ENCODE measurements around the gene EIF4A3.
"Not testable (repeated sequence)": the region's sequence is repeated elsewhere in the genome, so short reads cannot be mapped to it uniquely, and the experiment has no call there.

The EIF4A3 gene

DNA sequence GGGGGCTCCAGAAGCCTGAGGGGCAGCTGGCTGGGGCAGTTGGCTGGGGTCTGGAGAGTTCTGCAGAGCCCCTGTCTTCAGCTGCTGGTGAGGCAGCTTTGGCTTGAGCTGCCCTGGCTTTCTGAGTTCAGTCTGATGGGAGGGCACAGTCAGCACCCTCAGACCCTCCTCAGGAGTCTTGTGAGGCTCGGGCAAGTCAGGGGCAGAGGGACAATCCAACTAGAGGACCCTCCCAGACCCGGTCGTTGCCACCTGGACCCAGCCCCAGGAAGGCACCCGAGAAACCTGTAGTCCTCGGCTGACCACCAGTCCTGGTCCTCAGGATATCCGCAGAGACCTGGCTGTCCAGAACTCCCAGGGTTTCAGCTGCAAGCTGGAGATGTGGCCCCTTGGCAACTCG, 24.8 kb upstream of the EIF4A3 start:
- no peak for DNase-seq

DNA sequence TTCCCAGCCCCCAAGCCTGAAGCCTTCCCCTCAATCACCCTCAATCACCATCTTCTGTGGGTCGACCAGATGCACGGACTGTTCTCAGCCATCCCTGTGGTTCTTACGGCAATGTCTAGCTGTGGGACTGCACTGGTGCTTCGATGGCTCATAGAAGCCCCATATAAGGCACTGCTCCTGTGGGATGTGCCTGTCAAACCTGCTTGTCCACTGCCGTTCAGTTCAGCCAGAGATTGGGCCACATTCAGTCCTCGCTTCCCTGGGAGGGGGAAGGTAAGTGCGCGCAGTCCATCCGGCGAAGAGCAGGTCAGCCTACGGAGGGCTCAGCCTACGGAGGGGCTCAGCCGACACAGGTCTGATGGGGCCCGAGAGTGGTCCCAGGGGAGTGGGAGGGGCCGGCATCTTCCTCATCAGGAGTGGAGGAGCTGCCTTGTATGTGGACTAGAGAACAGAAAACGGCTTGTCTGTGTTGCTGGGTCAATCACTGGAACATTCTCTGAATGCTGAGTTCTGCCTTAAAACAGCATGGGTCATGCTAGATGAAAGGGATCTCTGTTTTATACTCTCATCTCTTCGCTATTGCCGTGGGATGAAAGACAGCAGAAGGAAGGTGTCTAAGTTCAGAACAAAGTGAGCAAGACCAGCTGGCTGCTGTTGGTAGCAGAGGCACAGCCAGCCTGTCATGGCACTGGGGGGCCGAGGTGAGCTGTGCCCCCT, 23.0 kb upstream of the EIF4A3 start, which contains the start of gene CARD14:
TSS of gene CARD14 (plus strand) at position 247 of the 717 bp plus-strand sequence. CDS start 11,409 bp downstream, outside the sequence.
- no peak for DNase-seq

- no peak for DNase-seq
These were observed 22.2 kb upstream of the EIF4A3 start for GRCh38 chr17:80169107-80169506.

- DNase-seq = no peak
These were observed 21.4 kb upstream of the EIF4A3 start for GRCh38 chr17:80168371-80168770.

GRCh38 chr17:80166446-80166845, 19.5 kb upstream of the EIF4A3 start:
- DNase-seq = no peak

DNA sequence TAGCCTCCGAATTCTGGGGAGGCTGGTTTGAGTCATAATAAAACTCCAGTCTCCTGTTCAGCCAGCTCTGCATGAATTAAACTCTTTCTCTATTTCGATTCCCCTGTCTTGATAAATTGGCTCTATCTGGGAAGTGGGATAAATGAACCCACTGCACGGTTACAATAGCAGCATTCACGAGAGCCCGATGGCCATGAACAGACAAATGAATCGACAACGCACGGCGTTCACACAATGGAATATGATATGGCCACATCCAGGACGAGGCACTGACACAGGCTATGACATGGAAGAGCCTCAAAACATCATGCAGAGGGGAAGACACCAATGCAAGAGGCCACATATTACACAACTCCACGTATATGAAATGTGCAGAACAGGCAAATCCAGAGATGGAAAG, 17.3 kb upstream of the EIF4A3 start:
- no peak for DNase-seq

- no peak for DNase-seq
These were observed 16.4 kb upstream of the EIF4A3 start for GRCh38 chr17:80163336-80163735.

DNA sequence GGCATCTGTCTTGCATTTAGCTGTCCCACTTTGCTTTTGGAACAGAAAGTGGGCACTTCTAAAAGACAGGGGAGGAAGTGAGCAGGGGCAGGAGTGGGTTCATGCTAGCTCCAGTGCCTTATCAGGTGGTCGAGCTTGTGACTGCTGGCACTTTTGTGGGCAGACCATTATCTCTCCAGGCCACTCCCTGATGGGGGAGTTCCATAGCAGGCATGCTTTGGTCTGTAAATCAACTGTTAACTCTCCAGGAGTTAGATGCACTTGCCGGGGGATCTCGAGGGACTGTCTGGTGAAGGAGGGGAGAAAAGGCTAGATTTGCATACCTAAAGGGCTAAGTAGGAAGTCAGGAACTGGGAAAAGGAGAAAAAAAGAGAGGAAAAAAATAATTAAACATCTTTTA, 13.6 kb upstream of the EIF4A3 start:
- no peak for DNase-seq

DNA sequence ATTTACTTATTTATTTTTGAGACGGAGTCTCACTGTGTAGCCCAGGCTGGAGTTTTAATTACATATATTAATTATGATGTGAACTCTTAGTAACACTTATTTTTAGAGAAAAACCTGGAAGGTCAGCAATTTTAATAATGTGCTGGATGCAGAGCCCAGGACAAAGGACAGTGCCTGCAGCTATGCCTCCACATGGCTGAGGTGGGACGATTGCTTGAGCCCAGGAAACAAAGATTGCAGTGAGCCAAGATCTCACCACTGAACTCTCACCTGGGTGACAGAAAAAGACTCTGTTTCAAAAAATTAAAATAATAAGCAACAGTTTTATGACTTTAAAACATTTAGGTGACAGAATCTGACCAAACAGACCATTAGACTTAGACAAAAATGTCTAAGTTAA, 11.9 kb upstream of the EIF4A3 start:
- DNase-seq = no peak

DNA sequence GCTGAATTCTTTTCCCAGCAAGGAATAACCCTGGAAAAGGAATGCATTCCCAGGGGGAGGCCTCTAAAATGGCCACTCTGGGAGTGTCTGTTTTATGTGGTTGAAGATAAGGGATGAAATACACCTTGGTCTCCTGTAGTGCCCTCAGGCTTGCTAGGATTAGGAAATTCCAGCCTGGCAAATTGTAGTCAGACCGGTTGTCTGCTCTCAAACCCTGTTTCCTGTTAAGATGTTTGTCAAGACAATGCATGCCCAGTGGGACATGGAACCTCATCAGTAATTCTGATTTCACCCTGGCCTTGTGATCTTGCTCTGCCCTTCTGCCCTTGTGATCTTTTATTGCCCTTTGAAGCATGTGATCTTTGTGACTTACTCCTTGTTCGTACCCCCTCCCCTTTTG, 8.7 kb upstream of the EIF4A3 start:
- DNase-seq = not testable (repeated sequence)

GRCh38 chr17:80154166-80154565, 7.2 kb upstream of the EIF4A3 start:
- DNase-seq = no peak

GRCh38 chr17:80153004-80153403, 6.1 kb upstream of the EIF4A3 start:
- DNase-seq = no peak

DNA sequence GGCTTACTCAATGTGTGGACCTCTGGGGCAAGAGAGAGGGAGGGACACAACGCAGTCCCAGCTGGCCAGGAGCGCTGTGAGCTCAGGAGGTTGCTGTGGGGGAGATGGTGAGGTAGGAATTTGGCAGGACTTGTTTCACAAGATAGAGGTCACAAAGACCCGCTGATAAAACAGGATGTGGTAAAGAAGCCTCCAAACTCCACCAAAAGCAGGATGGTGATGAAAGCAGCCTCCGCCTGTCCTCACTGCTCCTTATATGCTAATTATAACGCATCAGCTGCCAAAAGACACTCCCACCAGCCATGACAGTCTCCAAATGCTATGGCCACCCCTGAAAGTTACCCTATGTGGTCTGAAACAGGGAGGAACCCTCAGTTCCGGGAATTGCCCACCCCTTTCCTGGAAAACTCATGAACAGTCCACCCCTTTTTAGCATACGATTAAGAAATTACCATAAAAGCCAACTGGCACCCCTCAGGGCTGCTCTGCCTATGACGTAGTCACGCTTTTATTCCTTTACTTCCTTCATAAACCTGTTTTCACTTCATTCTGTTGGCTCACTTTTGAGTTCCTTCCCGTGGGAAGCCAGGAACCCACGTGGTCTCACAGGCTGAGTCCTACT, 5.3 kb upstream of the EIF4A3 start:
- no peak for DNase-seq

- no peak for DNase-seq
These were observed 4.4 kb upstream of the EIF4A3 start for GRCh38 chr17:80151333-80151732.

- DNase-seq = no peak
These were observed 550 bp downstream of the EIF4A3 start for GRCh38 chr17:80146121-80147034.

- DNase-seq = no peak
These were observed 1.6 kb downstream of the EIF4A3 start for GRCh38 chr17:80145076-80146075.

GRCh38 chr17:80142929-80143328, 4.0 kb downstream of the EIF4A3 start:
- no peak for DNase-seq

DNA sequence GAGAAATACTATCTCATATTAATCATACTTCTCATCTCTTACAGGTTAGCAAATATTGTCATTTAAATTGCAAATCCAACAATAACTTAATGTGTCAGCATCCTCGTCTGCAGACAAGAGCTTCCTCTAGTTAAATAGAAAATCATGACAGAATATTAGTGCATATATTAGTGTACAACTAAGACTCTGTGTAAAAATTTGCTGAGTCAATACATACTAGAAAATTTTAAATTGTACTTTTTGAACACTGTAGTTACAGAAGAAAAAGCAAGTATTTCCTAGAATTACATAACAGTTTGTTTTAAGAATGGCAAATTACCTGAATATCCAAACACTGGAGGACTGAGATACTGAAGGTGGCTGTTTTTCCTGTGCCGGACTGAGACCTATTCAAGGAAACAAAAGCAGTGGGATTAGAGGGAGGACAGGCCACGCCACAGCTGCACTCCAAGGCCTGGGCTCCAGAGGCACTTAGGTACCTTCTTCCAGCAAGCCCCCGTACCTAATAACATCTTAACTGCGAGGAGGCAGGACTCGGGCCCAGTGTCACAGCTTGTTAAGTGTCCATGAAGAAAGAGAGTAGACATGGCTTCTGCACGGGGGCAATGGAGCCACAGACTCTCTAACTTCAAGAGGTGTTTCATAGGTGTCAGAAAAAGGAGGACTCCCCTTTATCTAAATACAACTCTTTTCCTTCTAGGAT, 5.3 kb downstream of the EIF4A3 start:
- no peak for DNase-seq

DNA sequence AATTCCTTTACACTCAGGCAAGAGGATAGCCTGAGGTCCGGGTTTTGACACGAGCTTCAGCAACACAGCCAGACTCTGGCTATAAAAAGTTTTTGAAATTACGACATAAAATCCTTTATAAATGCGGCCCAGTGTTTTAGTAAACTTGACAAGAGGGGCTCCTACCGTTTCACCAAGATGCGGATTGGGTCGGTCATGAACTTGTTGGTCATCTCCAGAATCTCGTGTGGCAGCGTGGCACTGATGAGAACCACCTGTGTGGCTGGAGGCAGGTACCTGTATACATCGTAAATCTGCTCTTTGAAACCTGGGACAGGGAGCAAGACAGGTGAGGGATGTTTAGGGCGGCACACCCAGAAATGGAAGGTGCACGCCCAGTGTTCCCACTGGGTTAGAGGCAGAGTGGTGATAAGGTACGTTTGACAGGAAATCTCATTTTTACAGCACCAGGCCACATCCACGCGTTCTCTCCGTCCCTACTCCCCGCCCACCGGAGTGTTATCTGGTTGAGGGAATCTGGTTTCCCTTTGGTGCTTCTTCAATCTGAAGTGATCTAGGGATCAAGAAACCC, 8.0 kb downstream of the EIF4A3 start:
- DNase-seq = no peak

DNA sequence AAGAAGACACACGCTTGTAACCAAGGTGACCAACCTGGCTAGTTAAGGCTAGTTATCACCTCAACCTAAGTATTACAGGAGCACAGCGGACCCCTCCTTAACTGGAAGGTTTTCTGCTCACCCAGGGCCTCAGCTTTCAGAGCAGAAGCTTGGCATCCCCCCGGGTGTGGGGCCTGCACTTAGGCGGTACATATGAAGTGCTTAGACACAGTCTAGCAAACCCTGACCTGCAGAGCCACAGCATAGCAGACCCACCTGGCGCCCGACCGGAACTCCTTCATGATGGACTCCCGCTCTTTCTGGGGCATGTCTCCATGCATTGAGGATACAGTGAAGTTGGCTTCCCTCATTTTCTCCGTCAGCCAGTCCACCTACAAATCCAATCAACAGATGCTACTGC, 9.8 kb downstream of the EIF4A3 start:
- no peak for DNase-seq

DNA sequence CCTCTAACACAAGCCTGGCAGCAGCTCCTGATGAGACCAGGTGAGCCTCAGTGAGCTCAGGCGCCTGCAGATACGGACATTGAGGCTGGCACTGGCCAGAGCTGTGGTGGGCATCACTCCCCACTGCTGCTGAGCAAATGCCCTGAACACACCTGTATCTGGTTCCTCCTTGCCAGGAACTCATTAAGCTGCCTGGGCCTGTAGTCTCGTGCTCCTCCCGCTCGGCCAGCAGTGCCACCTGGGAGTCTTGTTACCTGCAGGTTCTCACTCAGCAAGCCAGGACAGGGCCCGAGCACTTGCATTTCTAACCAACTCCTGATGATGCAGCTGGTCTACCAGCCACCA, 13.3 kb downstream of the EIF4A3 start:
- DNase-seq = no peak

Data from COR-L47 (cell line).